Tibial nerve (tissue), 3 donors: ENCODE results near the gene SELL.

Experiments
- CTCF ChIP-seq, 5 experiments: fragments of 200-600 bp in 3 of 5; fragments of 450-650 bp in 2 of 5; sonication (generic) in 3 of 5; IDR thresholded peaks; one replicate each; pipeline ENCODE4 v1.5.1; 2016 to 2019; ENCODE audit warnings: antibody characterized with exemption in 5 of 5, mild to moderate bottlenecking in 3 of 5, moderate library complexity in 2 of 5
- POLR2A ChIP-seq, 2 donors: fragments of 450-650 bp; IDR thresholded peaks; one replicate each; pipeline ENCODE4 v1.6.1; 2017; ENCODE audit warnings: antibody characterized with exemption in 2 of 2, mild to moderate bottlenecking in 2 of 2, moderate library complexity in 2 of 2

- TF ChIP-seq CTCF (IDR thresholded peaks at IDR 0.05) (no peak), POLR2A (IDR thresholded peaks at IDR 0.05) (no peak)
These were observed 30.4 kb upstream of the SELL start for GRCh38 chr1:169741666-169742394.
